GM19397 (cell line): ENCODE measurements around the gene GATAD2A.
"Not testable (repeated sequence)": the region's sequence is repeated elsewhere in the genome, so short reads cannot be mapped to it uniquely, and the experiment has no call there.

Experiments
- ATAC-seq: cut with Tn5 transposase; IDR thresholded peaks from one replicate; pipeline ENCODE4 v1.9.1; 2021; ENCODE audit warnings: mild to moderate bottlenecking, moderate library complexity; ENCODE audit not compliant: unreplicated experiment

Gene GATAD2A

DNA sequence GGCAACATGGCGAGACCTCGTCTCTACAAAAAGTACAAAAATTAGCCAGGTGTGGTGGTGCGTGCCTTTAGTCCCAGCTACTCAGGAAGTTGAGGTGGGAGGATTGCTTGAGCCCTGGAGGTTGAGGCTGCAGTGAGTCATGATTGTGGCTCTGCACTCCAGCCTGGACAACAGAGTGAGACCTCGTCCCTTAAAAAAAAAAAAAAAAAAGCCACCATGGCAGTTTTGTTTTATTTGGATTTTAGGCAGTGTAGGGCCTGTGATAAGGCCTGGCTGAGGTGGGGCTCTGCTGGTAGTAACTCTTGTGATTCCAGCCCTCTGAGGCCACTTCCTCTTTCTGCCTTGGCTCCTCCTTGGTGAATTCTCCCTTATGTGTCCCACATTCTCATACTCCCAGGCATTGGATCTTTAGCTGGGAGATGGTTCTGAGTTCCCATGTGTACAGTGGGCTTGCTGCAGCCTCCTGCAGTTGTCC is 39.2 kb downstream of the GATAD2A start:
- ATAC-seq = no peak

DNA sequence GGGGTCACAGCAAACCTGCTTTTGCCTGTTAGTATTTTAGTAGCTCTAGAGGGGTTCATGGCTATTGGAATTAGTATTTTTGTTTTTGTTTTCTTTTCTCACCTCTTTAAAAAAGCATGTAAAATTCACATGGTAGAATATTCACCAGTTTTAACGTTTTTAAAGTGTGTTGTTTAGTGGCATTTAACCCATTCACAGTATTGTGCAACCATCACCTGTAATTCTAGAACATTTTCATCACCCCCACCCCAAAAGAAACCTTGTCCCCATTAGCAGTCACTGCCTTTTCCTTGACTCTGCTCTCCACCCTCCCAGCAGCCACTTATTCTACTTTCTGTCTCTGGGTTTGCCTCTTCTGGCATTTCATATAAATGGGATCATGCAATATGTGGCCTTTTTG is 39.8 kb downstream of the GATAD2A start:
- no peak for ATAC-seq

DNA sequence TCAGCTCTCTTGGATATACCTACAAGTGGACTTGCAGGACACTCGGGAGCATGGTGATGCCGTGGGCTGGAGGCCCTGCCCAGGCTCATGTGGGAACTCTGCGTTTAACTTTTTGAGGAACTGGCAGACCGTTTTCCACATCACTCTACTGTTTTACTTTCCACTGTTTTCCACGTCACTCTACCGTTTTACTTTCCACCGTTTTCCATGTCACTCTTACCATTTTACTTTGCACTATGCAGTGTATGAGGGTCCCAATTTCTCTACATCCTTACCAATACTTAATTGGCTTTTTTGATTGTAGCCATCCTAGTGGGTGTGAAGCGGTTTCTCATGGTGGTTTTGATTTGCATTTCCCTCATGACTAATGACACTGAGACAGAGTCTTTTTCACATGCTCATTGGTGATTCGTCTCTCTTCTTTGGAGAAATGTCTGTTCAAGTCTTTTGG is 40.5 kb downstream of the GATAD2A start:
- no peak for ATAC-seq

DNA sequence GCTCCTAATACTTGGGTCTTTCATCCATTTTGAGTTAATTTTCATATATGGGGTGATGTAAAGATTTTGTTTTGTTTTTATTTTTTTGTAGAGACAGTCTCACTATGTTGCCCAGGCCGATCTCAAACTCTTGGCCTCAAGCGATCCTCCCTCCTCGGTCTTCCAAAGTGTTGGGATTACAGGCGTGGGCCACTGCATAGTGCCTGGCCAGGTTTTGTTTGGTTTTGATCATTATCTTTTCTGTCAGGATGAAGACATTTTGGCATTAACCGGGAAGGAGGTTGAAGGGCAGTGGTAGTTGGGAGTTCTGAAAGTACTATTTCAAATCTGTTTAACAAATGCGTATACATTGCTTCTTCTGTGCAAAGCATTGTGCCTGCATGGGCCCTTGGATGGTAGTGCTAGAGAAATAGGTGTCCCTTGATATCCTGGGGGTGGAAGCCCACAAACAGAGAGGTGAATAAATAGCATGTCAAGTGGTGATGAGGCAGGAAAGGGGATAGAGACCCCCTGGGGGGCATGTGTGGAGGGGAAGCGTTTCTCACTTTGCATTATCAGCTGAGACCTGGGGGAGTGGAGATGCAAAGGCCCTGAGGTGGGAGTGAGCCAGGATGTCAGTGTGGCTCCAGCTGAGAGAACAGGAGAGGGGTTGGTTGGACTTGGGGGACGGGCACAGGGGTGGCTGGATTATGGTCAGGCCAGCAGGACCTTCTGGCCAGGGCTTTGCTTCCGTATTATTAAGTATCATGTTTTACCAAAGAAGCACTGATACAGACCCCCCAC is 41.4 kb downstream of the GATAD2A start:
- ATAC-seq = no peak

DNA sequence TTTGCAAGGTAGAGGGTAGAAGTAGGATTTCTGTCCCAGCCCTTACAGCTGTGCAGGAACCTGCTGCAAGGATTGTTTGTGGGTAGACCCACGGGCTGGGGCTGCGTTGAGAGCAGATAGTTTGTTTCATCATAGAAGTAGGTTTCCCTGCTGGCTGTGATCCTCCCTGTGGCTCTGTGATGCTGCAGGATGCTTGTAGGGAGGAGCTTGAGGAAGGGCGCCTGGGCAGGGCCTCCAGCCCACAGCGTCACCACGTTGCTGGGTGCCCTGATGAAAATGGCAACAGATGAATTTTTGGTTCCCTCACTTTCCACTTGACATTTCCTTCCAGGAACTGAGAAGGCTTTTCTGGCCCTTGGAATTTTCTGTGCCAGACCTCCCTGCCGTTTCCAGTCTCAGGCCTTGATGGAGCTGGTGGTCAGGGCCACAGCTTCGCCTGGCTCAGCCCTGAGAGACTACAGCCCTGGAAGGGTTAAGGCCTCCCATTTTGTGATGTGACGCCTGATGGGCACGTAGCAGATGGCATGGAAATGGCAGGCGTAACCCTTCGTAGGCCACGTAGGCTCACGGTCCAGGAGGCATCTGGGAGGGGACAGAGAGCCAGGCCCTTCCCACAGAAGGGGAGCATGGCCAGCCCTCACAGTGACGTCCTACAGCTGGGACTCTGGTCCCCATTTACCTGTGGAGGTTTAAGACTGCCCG is 42.2 kb downstream of the GATAD2A start:
- ATAC-seq = no peak

DNA sequence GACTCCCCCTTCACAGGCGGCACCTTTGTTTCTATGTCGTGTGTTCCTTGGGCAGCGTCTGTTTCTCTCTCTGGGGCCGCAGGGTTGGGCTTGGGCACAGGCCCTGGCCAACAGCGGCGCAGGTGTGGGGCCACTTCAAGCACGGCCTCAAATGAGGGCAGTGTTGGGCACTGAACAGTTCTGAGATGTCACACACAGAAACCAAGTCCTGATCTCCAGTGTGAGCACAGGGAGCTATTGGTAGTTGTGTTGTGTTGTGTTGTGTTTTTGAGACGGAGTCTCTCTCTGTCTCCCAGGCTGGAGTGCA is 42.7 kb downstream of the GATAD2A start:
- no peak for ATAC-seq

DNA sequence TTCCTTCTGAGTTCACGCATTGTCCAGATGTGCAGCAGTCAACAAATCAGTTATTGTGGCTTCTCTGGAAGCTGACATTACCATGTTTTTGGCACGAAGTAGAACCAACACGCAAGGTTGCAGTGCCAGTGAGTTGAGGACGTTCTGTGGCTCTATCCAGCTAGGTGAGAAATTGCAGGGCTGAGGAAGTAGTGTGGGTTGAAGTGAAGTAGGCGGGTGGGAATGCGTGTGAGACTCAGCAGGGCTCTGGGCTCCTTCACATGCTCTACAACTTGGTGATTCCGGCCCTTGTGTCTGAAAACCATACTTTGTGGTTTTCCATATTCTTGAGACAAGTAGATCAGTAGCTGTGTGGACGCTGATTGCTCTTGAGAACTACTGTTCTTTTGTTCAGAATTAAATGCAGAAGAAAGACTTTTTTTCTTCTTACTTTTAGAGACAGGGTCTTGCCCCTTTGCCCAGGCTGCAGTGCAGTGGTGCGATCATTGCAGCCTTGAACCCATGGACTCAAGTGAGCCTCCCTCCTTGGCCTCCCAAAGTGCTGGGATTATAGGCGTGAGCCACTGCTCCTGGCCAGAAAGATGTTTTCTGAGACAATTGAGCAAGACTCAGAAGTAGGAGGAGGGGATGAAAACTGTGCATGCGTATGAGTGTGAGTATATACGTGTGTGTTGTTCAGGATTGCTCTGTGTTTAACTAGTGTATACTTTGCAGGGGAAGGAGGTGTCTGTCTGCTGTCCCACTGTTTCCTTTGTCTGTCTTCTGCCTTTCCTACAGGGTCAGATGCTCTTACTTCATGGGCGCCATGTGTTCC is 46.2 kb downstream of the GATAD2A start:
- ATAC-seq = no peak

DNA sequence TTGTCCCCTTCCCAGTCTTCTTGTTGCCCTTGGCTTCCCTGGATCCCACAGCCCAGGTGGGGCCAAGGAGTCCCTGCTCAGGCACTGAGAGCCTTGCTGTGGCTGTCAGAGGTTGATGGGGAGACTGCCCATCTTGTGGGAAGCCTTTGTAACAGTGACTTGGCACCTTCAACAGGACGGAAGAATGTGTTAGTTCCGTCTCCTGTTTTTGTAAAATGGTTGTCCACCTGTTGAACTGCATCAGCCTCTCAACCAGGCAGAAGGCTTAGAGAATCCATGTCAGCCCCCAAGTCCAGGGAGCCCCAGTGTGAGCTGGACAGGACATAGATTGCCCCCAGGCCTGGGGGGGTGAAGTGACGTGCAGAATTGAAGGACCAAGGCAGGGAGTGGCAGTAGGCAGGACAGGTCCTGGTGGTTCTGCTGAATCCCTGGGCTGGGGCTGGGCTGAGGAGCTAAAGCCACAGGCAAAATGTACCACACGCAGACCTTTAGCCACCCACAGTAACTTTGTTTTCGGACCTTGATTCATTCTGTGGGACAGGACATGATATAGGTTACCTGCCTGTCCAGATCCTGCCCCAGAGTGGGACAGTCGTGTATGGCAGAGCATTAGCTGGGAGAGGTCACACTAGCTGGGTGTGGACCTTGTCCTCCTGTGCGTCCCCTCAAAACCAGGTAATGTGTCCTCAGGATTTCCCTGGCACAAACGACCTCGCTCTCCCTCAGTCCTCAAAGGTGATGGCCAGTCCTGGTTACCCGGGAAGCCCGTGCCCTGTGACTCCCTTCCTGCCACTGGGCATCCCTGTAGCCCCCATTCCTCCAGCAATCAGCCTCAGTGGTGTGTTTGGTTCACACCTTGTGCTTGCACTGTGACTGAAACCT is 47.0 kb downstream of the GATAD2A start:
- no peak for ATAC-seq

DNA sequence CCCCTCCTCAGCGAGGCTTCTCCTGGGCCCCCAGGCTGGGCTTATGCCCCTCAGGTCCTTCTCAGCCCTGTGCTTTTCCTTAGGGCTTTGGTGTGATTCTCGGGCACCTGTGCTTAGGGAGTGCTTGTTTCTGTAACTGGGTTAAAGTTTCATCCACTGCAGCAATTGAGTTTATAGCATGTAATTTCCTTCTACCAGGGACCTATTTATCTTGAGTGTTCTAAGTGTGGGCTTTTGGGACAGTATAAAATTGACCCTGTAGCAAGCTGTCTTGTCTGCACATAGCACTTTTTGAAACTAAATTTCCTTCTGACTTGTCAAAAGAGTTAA is 47.6 kb downstream of the GATAD2A start:
- no peak for ATAC-seq

DNA sequence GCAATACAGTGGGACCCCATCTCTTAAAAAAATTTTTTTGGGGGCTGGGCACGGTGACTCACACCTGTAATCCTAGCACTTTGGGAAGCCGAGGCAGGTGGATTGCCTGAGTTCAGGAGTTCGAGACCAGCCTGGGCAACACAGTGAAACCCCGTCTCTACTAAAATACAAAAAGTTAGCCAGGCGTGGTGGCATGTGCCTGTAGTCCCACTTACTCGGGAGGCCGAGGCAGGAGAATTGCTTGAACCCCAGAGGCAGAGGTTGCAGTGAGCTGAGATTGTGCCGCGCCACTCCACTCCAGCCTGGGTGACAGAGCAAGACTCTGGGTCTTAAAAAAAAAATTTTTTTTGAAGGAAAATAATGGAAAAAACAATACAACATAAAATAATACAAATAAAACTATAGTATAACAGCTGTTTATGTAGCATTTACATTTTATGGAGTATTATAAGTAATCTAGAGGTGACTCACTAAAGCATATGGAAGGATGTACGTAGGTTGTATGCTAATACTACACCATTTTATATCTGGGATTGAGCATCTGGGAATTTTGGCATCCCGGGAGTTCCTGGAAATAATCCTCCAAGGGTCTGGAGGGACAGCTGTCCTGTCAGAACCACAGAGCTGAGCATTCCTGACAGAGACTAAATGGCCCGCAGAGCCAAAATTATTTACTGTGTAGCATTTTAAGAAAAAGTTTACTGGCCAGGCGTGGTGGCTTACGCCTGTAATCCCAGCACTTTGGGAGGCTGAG is 49.9 kb downstream of the GATAD2A start:
- ATAC-seq = not testable (repeated sequence)

DNA sequence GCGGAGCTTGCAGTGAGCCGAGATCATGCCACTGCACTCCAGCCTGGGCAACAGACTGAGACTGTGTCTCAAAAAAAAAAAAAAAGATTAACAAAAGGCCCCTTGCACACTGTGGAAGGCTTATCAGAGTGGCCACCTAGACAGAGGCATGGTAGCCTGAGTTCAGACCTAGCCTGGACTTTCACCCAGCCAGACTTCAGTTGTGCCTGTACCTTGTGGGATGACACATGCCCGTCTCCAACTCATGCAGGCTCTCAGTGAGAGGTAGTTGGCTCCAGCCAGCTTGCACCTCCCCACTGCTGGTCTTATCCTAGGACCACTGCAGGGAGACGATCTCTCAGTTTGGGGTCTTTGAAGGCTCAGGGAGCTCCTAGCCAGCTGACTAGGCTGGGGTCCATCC is 52.2 kb downstream of the GATAD2A start:
- no peak for ATAC-seq

DNA sequence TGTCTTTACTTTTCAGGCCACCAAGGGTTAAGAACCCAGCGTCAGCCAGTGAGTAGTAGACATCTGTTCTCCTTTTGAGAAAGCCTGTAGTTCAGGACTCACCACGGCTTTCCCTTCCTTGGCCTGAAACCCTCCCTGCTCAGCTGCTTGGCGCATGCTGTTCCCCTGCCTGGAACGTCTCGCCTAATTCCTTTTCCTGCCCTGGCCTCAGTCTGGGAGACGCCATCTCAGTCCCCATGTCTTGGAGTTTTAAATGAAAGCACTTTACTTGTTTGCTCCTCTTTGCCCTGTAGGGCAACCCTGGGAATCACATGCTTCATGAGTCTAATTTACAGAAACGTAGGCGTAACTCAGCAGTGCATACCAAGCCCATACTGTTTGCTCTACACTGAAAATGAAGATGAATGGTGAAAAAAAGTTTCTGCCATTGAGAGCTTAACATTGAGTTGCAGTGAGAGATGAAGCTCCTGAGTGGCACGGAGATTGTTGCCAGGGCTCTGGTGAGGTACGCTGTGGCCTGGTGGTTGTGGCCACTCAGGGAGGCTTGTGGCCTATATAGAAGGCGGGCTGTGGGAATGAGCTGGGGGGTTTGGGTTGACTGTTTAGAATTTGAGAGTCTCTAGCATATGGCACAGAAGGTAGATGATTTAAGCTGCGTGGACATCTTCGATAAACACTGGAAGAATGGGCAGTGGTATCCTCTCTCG is 52.8 kb downstream of the GATAD2A start:
- ATAC-seq = no peak

DNA sequence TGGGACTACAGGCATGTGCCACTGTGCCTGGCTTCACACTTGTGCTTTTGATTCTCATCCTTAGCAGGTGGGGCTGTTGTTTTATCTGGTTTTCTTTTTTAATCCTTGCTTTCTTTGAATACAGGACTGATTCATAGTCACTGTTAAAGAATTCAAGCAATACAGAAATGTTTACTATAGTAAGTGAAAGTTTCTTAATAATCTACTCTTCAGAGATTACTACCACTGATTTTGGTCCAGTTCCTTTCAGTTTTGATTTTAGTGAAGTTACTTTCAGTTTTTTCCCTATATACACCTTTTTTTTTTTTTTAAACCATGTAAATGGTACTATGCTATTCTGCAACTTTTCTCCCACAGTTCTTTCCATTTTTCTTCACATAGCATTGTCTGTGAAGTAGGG is 53.6 kb downstream of the GATAD2A start:
- ATAC-seq = no peak

DNA sequence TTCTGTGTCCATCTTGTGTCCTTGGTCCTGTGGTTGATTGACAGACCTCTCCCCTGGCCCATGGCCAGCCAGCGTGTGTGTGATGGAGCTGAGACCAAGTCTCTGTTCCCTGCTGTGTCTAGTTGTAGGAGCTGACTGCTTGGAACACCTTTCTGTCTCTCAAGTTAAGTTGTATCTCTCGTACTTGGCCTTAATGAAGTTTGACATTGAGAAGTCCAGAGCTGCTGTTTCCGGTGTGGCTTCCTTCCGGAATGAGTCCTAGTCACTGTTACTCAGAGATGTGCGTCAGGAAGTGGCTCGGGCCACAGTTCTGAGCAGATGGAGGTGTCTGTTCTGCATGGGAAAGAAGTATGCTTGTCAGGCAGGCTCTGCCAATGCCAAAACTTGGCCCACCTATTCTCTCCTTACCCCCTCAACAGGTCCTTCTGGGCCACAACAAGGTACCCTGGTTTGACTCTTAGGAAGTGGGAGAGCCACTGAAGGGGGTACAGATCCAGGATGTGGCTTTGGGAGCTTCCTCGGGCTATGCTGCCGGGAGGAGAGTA is 54.3 kb downstream of the GATAD2A start:
- ATAC-seq = no peak

DNA sequence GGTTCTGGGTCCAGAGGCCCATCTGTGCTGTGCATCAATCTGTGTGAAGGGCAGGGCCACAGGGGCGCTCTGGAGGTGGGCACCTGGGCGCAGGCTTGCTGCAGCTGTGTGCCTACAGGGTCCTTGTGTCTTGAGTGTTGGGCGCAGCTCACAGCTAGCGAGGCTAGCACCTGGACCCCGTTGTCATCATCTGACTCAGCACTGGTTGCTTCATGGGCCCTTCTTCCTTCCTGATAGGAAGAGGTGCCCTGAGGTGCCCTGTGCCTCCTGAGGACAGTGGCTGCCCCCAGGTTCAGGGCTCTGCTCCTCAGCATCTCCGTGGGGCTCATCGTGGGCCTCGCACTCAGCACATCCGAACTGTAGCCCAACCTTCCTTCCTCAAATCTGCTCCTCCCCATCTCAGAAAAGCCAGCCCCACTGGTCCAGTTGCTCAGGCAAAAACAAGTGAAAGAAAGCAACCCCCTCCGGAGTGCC is 54.8 kb downstream of the GATAD2A start:
- no peak for ATAC-seq

DNA sequence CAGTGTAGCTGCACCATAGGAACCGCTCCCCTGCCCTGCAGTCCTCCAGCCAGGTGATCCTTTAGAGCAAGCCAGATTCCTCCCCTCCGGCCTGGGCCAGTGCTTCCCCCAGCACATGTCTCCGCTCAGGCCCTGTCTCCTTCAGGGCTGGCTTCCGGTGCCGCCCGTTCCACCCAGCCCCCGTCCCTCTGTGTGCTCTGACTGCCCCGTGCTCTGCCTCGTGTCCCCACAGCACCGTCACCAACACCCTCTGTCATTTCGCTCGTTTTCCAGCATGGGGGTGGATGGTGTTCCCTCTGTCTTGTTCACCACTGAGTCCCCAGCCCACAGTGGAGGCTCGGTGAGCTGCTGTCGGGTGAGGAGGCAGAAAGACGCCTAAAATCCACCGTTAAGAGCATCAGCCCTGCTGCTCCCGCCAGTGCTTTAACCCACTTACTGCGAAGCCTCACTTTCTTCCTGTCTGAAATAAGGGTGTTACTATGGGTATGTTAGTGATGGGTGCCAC is 55.3 kb downstream of the GATAD2A start:
- no peak for ATAC-seq

DNA sequence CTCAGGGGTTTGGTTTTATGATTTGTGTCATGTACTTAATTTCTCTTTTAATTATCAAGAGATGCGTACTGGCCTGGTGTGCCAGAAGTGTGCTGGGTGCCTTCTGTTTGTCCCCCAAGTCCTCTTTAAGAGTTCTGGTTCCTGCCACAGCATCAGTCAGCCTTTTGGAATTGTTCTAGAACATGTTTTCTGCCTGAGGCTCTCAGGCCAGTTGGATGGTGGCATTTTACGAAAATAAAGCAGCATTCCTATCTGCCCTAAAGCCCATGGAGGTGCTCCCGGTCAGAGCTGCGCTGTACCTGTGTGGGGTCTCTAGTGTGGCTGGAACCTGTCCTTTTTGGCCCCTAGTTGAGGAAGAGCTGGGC is 55.8 kb downstream of the GATAD2A start:
- no peak for ATAC-seq

DNA sequence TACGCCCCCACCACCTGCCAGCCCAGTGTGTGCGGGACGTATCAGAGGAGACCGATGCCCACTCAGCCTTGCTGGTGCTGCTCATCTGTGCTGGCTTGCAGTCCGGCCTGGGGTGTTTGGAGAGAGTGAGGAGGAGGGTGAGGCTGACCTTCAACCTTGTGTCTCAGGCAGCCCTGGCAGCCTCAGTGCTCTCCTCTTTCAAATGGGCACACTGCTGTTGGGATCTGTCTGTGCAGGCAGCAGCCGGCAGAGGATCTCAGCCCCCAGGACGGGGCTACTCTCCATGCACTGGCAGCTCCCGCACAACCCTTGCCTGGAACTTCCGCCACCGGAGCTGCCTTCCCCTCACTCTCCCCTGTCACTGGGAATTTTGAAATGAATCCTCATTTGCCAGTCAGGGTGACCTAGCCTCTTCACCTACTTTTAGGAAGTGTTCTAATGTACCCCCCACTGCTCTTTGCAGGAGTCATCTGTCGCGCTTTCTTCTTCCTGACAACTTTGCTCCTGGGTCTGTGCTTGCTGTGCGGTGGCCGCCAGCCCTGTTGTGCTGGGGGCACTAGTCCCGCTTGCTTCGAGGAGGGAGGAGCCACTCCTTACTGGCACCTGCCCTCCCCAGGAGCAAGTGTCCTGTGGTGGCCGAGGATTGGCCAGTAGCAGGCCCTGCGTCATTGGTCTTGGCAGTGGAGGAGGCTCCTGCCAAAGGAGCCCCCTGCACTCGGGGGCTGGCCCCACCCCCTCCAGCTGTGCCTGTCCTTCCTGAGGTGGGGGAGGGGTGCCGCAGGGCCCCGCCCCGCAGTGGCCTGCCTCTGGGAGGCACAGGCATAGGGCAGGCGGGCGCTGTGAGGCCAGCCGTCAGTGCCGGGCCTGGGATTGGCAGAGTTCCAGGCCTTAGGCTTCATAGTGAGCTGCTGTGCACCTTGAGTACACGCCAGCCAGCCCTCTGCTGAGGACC is 56.5 kb downstream of the GATAD2A start:
- ATAC-seq = no peak
